HUDEP-2 (cell line): ENCODE results near the gene USP44.
"Not testable (repeated sequence)": the region's sequence is repeated elsewhere in the genome, so short reads cannot be mapped to it uniquely, and the experiment has no call there.

Source experiments
- DNase-seq, 76 experiments: peaks; one replicate each; lab custom pipeline; 2025; ENCODE audit not compliant: unreplicated experiment in 76 of 76; lab: John Stamatoyannopoulos, UW

Gene USP44

GRCh38 chr12:95513599-95513998 lies 37.7 kb downstream of the USP44 start:
- no peak for DNase-seq

GRCh38 chr12:95511977-95512376 lies 39.3 kb downstream of the USP44 start:
- peak in 1 of 76 experiments; percentile 2 for DNase-seq

- no peak for DNase-seq
These were observed 42.0 kb downstream of the USP44 start for GRCh38 chr12:95509300-95509699.

- DNase-seq: no peak
These were observed 44.4 kb downstream of the USP44 start for GRCh38 chr12:95506707-95507523.

GRCh38 chr12:95505039-95505438 lies 46.2 kb downstream of the USP44 start:
- no peak for DNase-seq

GRCh38 chr12:95504140-95504539 lies 47.1 kb downstream of the USP44 start:
- DNase-seq: no peak

- DNase-seq: peak in 13 of 76 experiments; percentile 5 to 59 (median 25)
These were observed 51.5 kb downstream of the USP44 start for GRCh38 chr12:95499772-95500171.

GRCh38 chr12:95498968-95499367 lies 52.3 kb downstream of the USP44 start:
- DNase-seq: no peak

- no peak for DNase-seq
These were observed 54.2 kb downstream of the USP44 start for GRCh38 chr12:95497031-95497430.

GRCh38 chr12:95495433-95495832 lies 55.8 kb downstream of the USP44 start:
- DNase-seq: no peak

- DNase-seq: no peak
These were observed 56.4 kb downstream of the USP44 start for GRCh38 chr12:95494888-95495287.

- no peak for DNase-seq
These were observed 58.8 kb downstream of the USP44 start for GRCh38 chr12:95492462-95492861.

- DNase-seq: no peak
These were observed 64.3 kb downstream of the USP44 start for GRCh38 chr12:95487024-95487423.

- DNase-seq: no peak
These were observed 66.8 kb downstream of the USP44 start for GRCh38 chr12:95484524-95484923.

- DNase-seq: not testable (repeated sequence)
These were observed 68.7 kb downstream of the USP44 start for GRCh38 chr12:95482564-95482963.

GRCh38 chr12:95481888-95482287 lies 69.4 kb downstream of the USP44 start:
- no peak for DNase-seq

GRCh38 chr12:95481072-95481471 lies 70.2 kb downstream of the USP44 start:
- peak in 1 of 76 experiments; percentile 17 for DNase-seq

- DNase-seq: no peak
These were observed 71.0 kb downstream of the USP44 start for GRCh38 chr12:95480230-95480629.

GRCh38 chr12:95474660-95474958 lies 76.7 kb downstream of the USP44 start:
- no peak for DNase-seq

- DNase-seq: peak in 74 of 76 experiments; percentile 64 to 97 (median 93)
These were observed 77.2 kb downstream of the USP44 start, which contains the start of gene METAP2 for GRCh38 chr12:95473884-95474659. Gene METAP2, plus strand, starts transcription at chr12:95474152. Its CDS starts 28 bp downstream, at chr12:95474180.

- DNase-seq: peak in 15 of 76 experiments; percentile 7 to 70 (median 30)
These were observed 77.9 kb downstream of the USP44 start for GRCh38 chr12:95473231-95473883.
